DLD1 (cell line): ENCODE measurements around the gene TPPP.
"Not testable (repeated sequence)": the region's sequence is repeated elsewhere in the genome, so short reads cannot be mapped to it uniquely, and the experiment has no call there.

Experiments used
- in situ Hi-C: cut with HindIII; loops from 2 replicates; pipeline ENCODE4 v1.10.0; 2017; ENCODE audit warnings: low sequenced_read_pairs

The TPPP gene

DNA sequence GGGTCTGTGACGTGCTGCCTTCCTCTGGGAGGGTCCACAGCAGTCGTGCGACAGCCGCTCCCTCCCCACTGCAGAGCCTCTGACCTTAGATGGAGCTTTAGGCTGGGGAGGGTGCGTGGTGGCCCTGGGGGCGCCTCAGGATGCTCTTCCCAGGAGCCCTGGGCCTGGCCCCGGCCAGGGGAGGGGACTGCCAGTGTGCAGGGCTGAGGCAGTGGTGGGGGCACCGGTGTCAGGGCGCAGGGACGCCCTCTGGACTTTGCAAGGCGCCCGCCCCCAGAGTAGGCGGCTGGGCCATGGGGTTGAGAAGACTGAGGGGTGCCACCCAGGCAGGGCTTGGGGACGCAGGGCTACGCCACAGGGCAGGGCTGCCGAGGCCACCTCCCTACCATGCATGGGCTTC, 14.6 kb downstream of the TPPP start:
- in situ Hi-C loops = not testable (repeated sequence)

DNA sequence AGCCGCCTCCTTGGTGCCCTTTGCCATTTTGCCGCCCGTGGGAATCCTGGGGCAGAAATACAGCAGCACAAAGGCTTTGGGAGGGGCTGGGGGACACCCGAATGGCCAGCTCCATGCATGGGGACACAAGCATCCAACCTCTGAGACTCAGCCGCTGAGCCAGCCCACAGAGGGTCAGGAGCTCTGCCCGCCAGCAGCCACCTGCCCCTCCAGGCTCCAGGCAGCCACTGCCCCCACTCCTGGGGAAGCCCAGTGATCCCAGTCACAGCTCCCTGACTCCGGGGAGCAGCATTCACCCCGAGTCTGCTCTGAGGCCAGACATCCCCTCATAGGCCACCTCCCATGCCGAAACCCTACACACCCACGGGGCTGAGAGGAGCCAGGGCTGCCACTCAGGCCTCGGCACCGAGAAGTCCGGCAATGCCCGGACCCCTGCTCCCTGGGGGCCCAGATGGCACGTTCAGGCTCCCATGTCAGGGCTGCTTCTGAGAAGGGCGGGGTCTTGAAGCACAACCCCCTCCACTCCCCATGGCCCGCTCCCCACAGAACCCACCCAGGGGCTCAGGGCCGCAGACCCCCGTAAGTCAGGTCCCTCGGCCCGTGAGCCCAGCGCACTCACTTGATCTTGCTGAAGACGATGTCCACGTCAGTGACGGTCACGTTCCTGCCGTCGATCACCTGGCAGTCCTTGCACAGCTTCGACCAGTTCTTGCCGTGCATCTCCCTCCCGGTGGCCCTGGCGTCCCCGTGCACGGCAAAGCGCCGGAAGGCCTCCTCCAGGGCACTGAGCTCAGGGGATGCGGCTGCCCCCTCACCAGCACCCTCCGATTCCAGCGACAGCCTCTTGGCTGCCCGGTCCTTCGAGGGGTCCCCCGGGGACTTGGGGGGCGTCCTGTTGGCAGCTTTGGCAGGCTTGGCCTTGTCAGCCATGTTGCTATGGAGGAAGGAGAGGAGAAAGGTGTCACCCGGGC, 15.7 kb downstream of the TPPP start:
- in situ Hi-C loops = no loop called here

DNA sequence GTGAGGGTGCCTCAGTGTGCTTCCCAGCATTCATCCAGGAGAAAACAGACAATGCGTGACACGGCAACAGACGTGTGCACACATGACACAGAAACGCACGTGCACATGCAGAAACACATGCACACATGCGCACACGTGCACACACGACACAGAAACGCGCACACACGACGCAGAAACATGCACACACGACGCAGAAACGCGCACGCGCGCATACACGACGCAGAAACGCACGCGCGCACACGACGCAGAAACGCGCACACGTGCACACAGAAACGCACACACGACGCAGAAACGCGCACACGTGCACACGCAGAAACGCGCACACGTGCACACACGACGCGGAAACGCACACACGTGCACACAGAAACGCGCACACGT, 16.5 kb downstream of the TPPP start:
- in situ Hi-C loops = no loop called here

DNA sequence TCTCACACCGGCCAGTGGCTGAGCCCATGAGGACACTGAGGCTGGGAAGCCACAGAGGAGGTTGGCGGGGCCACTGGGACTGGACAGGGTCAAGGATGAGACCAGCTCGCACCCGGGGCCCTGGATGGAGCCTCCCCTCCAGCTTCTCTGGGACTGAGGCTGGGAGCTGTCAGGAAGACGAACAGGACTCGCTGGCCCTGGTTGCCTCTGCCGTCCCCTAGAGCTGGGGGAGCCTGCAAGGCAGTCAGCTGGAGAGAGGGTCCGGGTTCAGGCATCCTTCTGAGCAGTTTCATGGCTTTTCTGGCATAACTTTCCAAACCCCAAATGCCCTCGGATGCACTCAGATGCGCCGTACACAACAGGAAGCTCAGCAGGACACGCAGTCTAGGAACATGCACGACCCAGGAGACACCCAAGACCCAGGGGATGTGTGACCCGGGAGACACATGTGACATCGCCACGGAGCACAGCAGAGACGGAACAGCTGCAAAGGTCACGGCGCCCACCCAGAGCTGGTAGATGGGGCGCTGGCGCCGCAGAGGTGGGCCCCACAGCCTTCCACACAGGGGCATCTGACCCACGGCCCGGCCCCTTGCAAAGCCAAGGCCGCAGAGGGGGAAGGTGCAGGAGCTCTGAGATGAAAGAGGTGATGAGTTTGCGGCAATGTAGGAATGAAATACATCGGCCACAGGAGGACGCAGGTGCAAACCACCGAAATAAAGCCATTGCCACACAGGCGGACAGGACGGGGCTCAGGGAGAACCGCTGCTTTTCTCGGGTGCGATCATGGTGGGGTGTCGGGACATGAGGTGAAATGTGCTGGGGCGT, 17.1 kb downstream of the TPPP start:
- in situ Hi-C loops = no loop called here

DNA sequence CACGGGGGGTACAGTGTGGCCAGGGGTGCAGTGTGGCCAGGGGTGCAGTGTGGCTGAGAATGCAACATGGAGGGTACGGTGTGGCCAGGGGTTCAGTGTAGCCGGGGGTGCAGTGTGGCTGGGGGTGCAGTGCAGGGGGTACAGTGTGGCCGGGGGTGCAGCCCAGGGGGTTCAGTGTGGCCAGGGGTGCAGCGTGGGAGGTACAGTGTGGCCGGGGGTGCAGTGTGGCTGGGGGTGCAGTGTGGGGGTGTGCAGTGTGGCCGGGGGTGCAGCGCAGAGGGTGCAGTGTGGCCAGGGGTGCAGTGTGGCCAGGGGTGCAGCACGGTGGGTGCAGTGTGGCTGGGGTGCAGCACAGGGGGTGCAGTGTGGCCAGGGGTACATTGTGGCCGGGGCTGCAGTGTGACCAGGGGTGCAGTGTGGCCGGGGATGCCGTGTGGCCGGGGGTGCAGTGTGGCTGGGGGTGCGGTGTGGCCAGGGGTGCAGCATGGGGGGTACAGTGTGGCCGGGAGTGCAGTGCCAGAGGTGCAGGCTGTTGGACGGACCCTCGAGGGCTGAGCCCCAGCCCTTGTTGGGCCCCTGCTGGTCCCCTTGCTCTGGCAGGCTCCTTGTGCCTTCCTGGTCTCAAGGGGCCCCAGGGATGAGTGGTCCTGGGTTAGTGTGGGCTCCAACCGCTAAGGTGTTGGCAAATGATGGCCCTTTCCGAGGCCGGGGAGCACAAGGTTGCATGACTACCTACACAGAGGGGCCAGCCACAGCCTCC, 17.9 kb downstream of the TPPP start:
- in situ Hi-C loops = no loop called here

DNA sequence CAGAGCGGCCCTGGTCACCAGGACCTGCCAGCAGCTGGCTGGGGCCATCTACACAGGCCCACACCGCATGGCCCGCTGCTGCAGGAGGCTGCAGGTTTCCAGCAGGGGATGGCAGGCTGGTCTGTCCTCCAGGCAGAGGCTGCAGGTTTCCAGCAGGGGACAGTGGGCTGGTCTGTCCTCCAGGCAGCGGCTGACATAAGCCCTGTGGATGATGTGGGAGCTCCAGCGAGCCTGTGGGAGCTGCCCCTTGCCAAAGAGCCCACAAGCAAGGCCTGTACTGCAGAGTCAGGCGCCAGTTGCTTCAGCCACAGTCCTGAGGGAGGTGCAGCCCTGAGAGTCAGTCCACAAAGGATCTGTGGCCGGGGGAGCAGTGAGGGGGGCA, 18.5 kb downstream of the TPPP start:
- in situ Hi-C loops = no loop called here

DNA sequence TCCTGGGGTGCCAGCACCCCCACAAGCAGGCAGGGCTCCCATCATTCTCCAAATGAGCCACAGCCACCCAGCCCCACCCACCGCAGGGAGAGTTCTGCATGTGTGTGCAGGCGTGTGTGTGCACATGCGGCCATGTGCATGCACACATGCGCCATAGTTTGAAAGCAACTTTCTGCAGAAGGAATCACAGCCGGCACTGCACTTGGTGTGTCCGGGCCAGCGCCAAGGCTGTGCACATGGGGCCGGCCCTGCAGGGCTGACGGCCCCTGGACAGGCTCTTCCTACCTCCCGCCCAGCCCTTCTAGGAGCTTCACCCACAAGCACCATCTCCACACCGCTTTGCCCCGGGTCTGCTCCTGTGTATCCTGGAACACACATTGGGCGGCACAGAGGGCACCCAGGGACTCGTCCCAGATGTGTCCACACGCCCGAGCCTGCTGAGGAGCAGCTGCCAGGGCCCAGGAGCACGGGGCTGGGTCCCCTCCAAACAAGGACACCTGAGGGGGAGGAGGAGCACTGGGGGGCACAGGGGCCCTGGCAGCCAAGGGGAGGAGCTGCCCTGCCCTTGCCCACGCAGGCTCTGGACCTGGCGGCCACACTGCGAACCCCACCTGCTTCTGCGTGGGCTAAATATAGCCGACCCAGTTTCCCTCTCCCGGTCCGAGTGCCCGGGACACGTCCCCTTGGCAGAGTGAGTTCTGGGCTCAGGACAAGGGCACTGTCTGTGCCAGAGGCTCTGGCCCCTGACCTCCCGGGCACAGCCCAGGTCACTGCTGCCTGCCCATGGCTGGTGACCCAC, 19.1 kb downstream of the TPPP start:
- in situ Hi-C loops = no loop called here

DNA sequence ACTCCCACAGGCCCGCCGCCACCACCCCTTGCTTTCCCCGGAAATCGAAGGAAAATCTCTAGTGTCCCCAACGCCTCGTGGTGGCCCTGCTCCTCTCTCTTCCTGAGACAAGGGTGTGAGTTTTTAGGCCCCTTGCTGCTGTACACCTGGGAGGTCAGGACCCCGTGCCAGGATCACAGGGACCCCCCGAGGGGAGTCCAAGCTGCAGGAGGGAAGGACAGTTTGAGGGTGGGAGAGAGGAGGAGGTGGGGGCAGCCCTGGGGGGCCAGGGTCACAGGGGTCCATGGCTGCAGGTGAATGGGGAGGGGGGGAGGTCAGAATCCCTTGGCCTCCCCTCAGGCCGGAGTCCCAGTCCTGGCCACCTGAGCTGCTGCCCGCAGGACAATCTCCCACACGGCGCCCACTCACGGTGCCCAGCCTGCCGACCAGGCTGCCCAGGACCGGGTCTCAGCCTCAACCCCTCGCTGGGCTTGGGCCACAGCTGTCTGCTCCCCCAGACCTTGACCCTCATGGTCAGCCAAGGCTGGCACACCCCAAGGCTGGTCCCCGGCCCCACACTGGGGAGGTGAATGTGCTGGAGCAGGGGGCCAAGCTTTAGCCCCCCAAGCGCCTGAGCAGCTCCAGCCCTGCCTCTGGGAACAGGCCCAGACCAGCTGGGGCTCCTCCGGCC, 19.9 kb downstream of the TPPP start:
- in situ Hi-C loops = no loop called here

DNA sequence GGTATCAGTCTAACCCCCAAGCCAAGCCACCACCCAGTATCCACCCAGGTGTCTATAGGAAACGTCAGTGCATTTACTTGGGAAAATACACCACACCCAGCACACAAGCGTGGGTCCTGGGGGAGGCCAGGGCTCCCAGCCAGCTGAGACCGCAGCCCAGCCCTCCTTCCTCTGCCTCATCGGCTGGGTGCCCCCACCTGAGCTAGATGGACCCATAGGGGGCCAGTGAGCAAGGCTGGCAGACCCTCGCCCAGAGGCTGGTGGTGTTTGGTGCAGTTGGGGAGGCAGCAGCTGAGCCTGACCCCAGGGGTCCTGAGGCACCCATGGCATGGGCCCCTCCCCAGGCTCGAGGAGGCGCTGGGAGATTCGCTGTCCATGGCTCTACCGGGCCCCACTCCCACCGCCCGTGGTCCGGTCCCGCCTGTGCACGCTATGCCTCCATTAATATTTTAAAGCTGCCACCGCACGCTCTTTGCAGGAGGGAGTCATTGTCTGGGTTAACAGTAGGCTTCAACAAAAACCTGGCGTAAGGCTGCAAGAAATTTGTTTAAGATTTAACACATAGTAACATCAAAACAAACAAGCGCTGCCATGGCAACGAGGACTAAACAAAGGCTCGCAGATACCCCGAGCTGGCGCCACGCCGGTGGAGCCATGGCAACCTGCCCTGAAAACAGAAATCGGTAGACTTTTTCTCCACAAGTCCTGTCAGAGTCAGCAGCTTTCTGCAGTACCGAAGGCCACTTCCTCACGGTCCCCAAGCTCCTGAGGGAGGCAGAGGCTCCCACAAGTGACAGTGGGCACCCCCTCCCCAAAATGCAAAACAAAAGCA, 20.6 kb downstream of the TPPP start:
- in situ Hi-C loops = no loop called here

DNA sequence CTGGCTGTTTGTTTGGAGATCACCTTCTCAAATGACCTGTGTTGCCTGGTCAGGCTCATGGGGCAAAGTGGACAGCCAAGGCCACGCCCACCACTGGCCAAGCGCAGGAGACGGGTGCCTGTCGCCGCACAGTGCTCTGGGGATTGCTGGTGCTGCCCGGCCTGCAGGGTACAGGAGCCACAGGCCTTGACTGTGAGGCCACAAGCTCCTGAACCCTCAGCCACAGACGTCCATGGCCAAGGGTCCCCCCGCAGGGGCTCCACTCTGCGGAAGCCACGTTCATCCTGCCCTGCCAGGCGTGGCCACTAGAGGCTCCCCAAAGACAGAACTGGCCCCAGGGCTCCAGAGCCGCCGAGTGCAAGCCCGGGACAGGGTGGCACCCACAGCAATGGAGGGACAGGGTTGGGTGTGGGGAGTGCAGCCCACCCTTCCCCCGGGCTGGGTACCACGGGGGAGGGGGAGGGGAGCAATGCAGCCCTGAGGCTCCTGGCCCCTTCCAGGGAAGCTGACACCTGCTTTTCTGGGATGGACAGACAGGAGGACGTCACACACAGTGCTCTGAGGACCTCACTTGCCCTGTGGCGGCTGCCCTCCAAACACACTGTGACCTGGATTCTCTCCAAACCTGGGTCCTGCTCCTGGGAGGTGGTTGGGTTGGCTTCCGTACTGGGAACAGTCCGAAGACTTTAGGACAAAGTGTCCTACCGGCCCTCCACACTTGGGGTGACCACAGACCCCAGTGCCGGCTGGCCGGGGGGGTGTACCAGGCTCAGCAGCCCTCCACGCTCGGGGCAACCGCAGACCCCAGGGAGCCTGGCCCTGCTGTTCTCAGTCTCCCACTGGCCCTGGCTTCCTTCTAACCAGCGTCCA, 21.5 kb downstream of the TPPP start:
- in situ Hi-C loops = no loop called here

DNA sequence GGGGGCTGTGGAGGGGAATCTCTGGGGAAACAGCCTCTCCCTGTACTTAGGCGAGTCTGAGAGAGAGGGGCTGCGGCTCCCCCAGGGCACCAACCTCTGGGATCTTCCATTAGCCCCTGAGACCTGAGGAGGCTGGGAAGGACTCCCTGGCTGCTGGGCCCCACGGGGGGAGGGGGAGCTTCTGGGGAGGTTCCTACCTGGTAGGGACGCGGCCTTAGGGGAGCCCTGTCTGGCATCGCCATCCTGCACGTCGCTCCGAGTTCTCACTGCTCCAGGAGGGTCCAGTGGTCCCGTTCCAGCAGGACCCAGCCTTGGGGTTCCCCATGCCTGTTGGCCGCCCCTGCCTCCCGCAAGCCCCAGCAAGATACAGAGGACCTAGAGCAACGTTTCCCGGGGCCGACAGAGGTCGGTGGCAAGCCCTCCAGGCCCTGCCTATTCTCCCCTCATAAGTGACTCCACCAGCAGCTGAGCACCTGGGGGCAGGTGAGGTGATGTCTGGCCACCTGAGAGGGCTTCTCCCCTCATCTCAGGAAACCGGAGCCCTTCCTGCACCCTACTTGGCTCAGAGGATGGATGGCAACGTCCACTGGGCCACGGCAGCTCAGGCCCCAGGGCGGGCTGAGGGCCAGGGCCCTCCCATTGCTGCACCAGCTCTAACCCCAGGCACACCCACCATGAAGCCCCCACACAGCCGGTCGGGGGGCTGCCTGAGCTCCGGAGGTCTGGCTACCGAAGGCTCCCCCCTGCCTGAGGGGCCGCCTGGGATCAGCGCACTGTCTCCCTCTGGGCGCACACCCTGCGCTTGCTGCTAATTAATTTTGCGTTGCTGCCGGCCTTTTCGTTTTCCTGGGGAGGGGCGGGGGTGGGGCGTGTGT, 22.5 kb downstream of the TPPP start:
- in situ Hi-C loops = no loop called here

DNA sequence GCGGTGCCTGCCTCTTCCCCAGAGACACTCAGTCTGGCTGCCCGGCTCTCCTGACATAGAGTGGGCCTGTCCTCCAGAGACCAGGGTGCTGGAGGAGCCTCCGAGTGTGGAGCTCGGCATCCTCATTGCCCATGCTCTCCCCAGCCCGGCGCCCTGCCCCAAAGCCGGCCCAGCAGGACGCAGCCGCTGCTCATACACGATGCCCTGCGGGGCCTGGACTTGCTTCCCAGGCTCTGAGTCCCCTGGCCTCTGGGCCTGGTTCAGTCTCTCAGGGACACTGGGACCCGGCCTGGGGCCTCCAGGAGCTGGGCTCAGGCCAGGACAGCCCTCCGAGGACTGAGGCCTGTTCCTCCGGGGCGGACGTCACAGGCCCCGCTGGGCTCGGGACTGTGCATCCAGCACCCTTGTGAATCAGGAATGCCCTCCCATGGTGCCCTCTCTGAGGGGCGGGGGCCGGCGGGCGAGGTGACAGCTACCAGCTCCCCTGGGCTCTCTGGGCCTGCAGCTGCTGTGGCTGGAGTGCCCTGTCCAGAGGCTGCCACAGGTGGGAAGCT, 23.2 kb downstream of the TPPP start:
- in situ Hi-C loops = no loop called here

DNA sequence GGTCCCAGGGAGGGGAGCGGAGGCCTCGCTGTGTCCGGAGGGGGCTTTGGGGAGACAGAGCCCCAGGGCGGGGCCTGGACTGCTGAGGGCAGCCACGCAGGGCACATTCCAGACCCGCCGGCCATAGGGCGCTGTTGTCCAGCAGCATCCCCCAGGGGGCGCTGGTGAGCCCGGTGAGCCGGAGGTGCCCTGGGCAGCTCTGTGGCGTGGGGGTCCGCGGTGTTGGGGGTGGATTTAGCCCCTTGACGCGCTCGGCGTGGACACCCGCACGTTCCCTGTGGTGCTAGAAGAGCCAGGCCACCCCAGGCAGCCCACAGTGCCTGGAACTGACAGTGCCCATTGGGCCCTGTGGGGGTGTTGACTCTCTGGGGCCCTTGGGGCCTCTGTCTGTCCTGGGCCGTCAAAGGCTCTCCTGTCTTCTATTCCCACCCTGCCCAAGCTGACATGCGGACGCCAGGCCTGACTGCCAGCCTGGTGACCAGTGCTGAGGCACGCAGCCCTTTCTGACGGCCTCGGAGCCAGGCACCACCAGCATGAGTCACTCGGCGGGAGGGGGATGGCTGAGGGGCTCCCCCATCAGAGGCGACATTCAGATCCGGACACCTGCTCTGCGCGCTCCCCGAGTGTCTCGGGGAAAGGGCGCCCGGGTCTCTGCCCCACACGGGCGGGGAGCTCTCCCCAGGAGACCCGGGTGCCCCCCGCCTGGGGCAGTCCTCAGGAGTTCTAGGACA, 23.9 kb downstream of the TPPP start:
- in situ Hi-C loops = no loop called here

DNA sequence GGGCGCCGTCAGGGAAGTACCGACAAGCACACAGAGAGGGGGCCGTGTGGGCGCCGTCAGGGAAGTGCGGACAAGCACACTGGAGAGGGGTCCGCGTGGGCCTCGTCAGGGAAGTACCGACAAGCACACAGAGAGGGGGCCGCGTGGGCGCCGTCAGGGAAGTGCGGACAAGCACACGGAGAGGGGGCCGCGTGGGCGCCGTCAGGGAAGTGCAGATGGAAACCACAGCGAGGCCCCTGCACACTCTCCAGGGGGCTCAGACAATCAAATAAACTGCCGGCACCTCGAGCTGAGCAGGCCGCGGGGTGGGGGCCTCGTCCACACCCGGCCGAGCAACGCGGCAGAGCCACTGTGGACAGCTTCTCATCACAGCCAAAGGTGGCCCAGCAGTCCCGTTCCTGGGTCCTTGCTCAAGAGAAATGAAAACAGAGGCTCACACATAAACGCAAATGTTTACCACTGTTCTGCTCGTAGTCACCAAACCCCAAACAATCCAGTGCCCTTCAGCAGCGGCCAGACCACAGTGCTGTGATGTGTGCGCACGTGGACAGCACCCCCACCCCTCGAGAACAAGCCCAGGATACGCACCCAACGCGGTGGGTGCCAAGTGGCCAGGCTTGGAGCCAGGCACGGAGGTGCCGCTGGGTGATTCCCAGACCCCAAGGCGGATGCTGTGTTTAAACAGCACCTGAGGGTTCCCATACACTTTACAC, 24.7 kb downstream of the TPPP start:
- in situ Hi-C loops = no loop called here

DNA sequence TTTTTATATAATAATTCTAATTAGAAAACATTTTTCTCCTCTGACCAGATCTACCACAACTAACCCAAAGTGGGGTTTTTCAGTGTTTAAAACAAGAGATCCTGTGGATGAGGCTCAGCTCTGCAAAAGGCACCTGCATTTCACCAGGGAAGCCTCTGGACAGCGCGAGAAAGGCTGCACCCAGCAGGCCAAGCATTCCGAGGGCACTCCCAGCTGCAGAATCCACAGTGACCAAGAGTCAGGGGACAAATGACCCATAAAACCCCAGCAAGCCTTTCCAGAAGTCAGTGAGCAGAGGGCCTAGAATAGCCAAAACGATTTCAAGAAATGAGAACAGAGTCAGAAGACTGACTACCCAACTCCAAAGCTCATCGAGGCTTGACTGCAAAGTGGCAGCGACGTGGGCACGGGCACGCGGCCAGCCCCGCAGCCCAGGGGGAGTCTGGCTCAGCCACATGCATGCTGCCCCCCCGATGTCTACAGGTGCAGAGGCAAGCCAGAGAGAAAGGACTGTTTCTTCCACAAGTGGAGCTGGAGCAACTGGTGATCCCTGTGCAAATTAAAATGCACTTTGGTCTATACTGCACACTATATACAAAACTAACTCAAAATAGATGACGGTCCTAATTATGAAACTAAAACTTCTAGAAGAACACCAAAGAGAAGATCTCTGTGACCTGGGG, 26.2 kb downstream of the TPPP start:
- in situ Hi-C loops = no loop called here
